HCT116 (cell line): ENCODE data around the gene FADS1. TPM values are rescaled to one million over a fixed set of nuclear protein-coding genes. Genes with fewer than 3 reads are reported as not detected.

ENCODE experiments used
- ATAC-seq: fragments of 200-7000 bp; cut with Tn5 transposase; 2 replicates; pipeline ENCODE4 v1.9.1; 2020; ENCODE audit warnings: mild to moderate bottlenecking, moderate library complexity
- BruUV-seq: library from RNA; stranded (reverse); fragments of 400-500 nt; replicated peaks from 2 replicates; lab custom pipeline; 2021; lab: Mats Ljungman, UMichigan
- CTCF ChIA-PET: fragments of 300-600 bp; sonication (Branson Sonifier 250); formaldehyde crosslinking; loops from one replicate; lab custom pipeline; 2021; ENCODE audit warnings: antibody characterized with exemption; lab: Charles Lee
- POLR2A ChIA-PET: fragments of 300-600, 350-600 bp; sonication (Branson Sonifier 250); formaldehyde crosslinking; loops from one replicate; lab custom pipeline; 2021; ENCODE audit warnings: antibody characterized with exemption; lab: Charles Lee
- RAD21 ChIA-PET, 2 experiments: fragments of 300-600 bp; sonication (Branson Sonifier 250); formaldehyde crosslinking; loops; one replicate each; lab custom pipeline; 2023; ENCODE audit warnings: low total read pairs in 2 of 2; ENCODE audit not compliant: uncharacterized antibody in 2 of 2, unreplicated experiment in 2 of 2, low non-redundant PET in 1 of 2; lab: Charles Lee
- DNase-seq: peaks from one replicate; pipeline ENCODE4 v3.0.0-alpha.2; 2010; ENCODE audit warnings: low read depth, low spot score
- H2AFZ ChIP-seq: fragments of 200-600 bp; shearing (Covaris generic), sonication (generic); 2 replicates; pipeline ENCODE4 v1.6.1; 2017; ENCODE audit warnings: low read depth, mixed run types, mixed read lengths, antibody characterized with exemption, low read length; ENCODE audit not compliant: poor library complexity, severe bottlenecking
- H3K27ac ChIP-seq: 2 replicates; pipeline ENCODE4 v1.5.1; 2012; ENCODE audit warnings: low read depth, low read length
- H3K27me3 ChIP-seq: fragments of 200-600 bp; sonication (generic); 2 replicates; pipeline ENCODE4 v1.6.1; 2016; ENCODE audit warnings: mixed run types, low read length, mixed read lengths; ENCODE audit not compliant: insufficient read depth
- H3K36me3 ChIP-seq, 2 experiments: fragments of 200-500 bp in 1 of 2; fragments of 200-600 bp in 1 of 2; sonication (Bioruptor generic) in 1 of 2; sonication (generic) in 1 of 2; 2 replicates each; pipeline versions ENCODE4 v1.5.1 to v1.6.1; 2014 to 2016; ENCODE audit warnings: low read length in 2 of 2, inconsistent platforms in 1 of 2, mixed read lengths in 1 of 2, mixed run types in 1 of 2; ENCODE audit not compliant: insufficient read depth in 2 of 2, control insufficient read depth in 1 of 2
- H3K4me1 ChIP-seq, 2 experiments: fragments of 200-600 bp in 1 of 2; sonication (generic) in 1 of 2; 2 replicates each; pipeline versions ENCODE4 v1.5.1 to v1.6.1; 2012 to 2017; ENCODE audit warnings: low read length in 2 of 2, inconsistent platforms in 1 of 2, mild to moderate bottlenecking in 1 of 2, mixed read lengths in 1 of 2, mixed run types in 1 of 2, moderate library complexity in 1 of 2; ENCODE audit not compliant: insufficient read depth in 2 of 2, control insufficient read depth in 1 of 2
- H3K4me2 ChIP-seq: fragments of 200-600 bp; sonication (generic); 2 replicates; pipeline ENCODE4 v1.6.1; 2017; ENCODE audit warnings: mixed run types, low read length, mixed read lengths
- H3K4me3 ChIP-seq, 2 experiments: fragments of 200-600 bp in 1 of 2; sonication (generic) in 1 of 2; replicated peaks in 1 of 2; 2 replicates each; pipeline ENCODE4 v1.5.1; 2011 to 2016; ENCODE audit warnings: low read length in 2 of 2, control low read depth in 1 of 2, low read depth in 1 of 2, mild to moderate bottlenecking in 1 of 2, mixed read lengths in 1 of 2, mixed run types in 1 of 2
- H3K79me2 ChIP-seq: fragments of 200-600 bp; sonication (generic); 2 replicates; pipeline ENCODE4 v1.6.1; 2017; ENCODE audit warnings: mild to moderate bottlenecking, mixed run types, low read length, moderate library complexity, mixed read lengths; ENCODE audit not compliant: insufficient read depth
- H3K9ac ChIP-seq: fragments of 200-600 bp; sonication (generic); 2 replicates; pipeline ENCODE4 v1.6.1; 2016; ENCODE audit warnings: low read length, mixed read lengths
- H3K9me2 ChIP-seq: fragments of 200-600 bp; sonication (generic), shearing (Covaris generic); 2 replicates; pipeline ENCODE4 v1.6.1; 2017; ENCODE audit warnings: mixed run types, mild to moderate bottlenecking, moderate library complexity; ENCODE audit not compliant: insufficient read depth
- H3K9me3 ChIP-seq, 2 experiments: fragments of 200-500 bp in 1 of 2; fragments of 200-600 bp in 1 of 2; sonication (Bioruptor generic) in 1 of 2; sonication (generic) in 1 of 2; 2 replicates each; pipeline ENCODE4 v1.6.1; 2014 to 2017; ENCODE audit warnings: low read length in 2 of 2, mixed read lengths in 2 of 2, inconsistent platforms in 1 of 2, low read depth in 1 of 2, mild to moderate bottlenecking in 1 of 2, mixed run types in 1 of 2, moderate library complexity in 1 of 2; ENCODE audit not compliant: control insufficient read depth in 1 of 2, insufficient read depth in 1 of 2
- H4K20me1 ChIP-seq: fragments of 200-600 bp; sonication (generic), shearing (Covaris generic); 2 replicates; pipeline ENCODE4 v1.6.1; 2017; ENCODE audit warnings: mixed run types, mild to moderate bottlenecking, moderate library complexity; ENCODE audit not compliant: insufficient read depth
- CBX3 ChIP-seq: IDR thresholded peaks from 2 replicates; pipeline ENCODE4 v1.6.1; 2012; ENCODE audit warnings: low read depth
- CEBPB ChIP-seq: IDR thresholded peaks from 2 replicates; pipeline ENCODE4 v1.6.1; 2012; ENCODE audit warnings: low read depth
- EGR1 ChIP-seq: IDR thresholded peaks from 2 replicates; pipeline ENCODE4 v1.6.1; 2012; ENCODE audit warnings: low read depth
- ELF1 ChIP-seq: IDR thresholded peaks from 2 replicates; pipeline ENCODE4 v1.6.1; 2012; ENCODE audit warnings: low read depth, borderline replicate concordance
- JUND ChIP-seq: IDR thresholded peaks from 2 replicates; pipeline ENCODE4 v1.6.1; 2012
- POLR2A ChIP-seq: IDR thresholded peaks from 2 replicates; pipeline ENCODE4 v1.7.0; 2011; ENCODE audit warnings: borderline replicate concordance; ENCODE audit not compliant: insufficient read depth, insufficient read length; ENCODE audit errors: extremely low read depth
- POLR2AphosphoS5 ChIP-seq: IDR thresholded peaks from 2 replicates; pipeline ENCODE4 v1.6.1; 2011; ENCODE audit warnings: mild to moderate bottlenecking, low read depth, low read length, moderate library complexity
- RAD21 ChIP-seq: IDR thresholded peaks from 2 replicates; pipeline ENCODE4 v1.6.1; 2012; ENCODE audit warnings: low read depth, mild to moderate bottlenecking
- SP1 ChIP-seq: IDR thresholded peaks from 2 replicates; pipeline ENCODE4 v1.6.1; 2012; ENCODE audit warnings: low read depth
- ZFX ChIP-seq: fragments of 450-650 bp; IDR thresholded peaks from 2 replicates; pipeline ENCODE4 v1.6.1; 2017
- ZNF274 ChIP-seq: fragments of 200-500 bp; sonication (Bioruptor generic); IDR thresholded peaks from 2 replicates; pipeline ENCODE4 v1.6.1; 2014; ENCODE audit warnings: mild to moderate bottlenecking, low read depth, low read length, inconsistent platforms
- intact Hi-C: fragments of 100-400 bp; cut with micrococcal nuclease; formaldehyde crosslinking; loops from 2 replicates; pipeline ENCODE4 v1.10.0; 2022
- total RNA-seq: library from RNA; stranded (reverse); gene quantifications from one replicate; pipeline ENCODE4 v1.2.1, GENCODE V29; 2021; ENCODE audit not compliant: unreplicated experiment
- TF ChIP-seq, protein P1 (sequence below): IDR thresholded peaks from 2 replicates; pipeline ENCODE4 v1.6.1; 2012
- TF ChIP-seq, protein P2 (sequence below): IDR thresholded peaks from 2 replicates; pipeline ENCODE4 v1.6.1; 2012; ENCODE audit warnings: low read depth
- TF ChIP-seq, protein P3 (sequence below): IDR thresholded peaks from 2 replicates; pipeline ENCODE4 v1.6.1; 2012

The FADS1 gene
- total RNA-seq, 1 experiment from 2014 or later: 56.6 TPM

DNA sequence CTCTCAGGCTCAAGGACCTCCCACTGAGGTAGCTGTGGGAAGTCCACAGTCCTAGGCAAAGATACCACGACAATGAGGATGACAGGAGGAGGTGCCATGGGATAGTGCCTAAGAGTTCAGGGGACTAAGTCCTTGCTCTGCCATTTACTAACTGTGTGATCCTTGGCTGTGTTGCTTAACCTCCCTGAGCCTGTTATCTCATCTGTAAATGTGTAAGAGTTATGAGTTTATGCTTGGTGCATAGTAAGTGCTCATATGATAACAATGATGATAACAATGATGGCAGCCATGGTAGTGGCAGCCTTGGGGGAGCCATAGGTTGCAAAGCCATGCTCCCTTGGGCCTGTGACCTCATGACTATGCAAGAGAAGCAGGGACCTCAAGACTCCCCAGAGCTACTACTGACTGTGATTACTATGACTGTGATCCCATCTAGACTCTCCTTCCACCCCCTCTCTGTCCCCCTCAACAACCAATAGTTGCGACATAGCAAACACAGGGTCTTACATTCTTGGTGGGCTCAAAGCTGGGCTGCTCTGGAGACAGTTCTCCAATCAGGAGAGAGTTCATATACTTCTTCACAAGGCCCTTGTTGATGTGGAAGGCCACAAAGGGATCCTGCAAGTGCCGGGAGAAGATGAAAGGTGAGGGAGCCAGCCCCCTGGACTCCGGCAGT lies 3.9 kb downstream of the FADS1 start:
- RAD21 ChIA-PET: no interaction called here
- intact Hi-C loops: no loop called here
- Histone ChIP-seq H3K4me3 (no peak overlapping the region), H3K27ac (no peak overlapping the region), H3K79me2 (peaks cover 9% of the 10 kb centered on the region), H3K27me3 (no peaks in the 10 kb centered on the region), H3K36me3 (peaks cover 2 to 10% of the 10 kb centered on the region in 2 experiments; a peak in 2 of 4 replicates), H4K20me1 (no peaks in the 10 kb centered on the region), H2AFZ (no peak overlapping the region), H3K9ac (no peak overlapping the region), H3K4me1 (peaks cover 10 to 34% of the 10 kb centered on the region in 2 experiments), H3K9me2 (no peaks in the 10 kb centered on the region), H3K4me2 (no peak overlapping the region), H3K9me3 (no peaks in the 10 kb centered on the region)
- POLR2A ChIA-PET: interaction anchor here (0.7 kb wide), 1 partner anchor 24 kb away, joined by 3 read pairs; no protein-coding TSS in a partner anchor
- DNase-seq (no peak), ATAC-seq (no peak)
- no peak for TF ChIP-seq CBX3
- TF ChIP-seq, protein P1, sequence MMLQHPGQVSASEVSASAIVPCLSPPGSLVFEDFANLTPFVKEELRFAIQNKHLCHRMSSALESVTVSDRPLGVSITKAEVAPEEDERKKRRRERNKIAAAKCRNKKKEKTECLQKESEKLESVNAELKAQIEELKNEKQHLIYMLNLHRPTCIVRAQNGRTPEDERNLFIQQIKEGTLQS: no peak
- TF ChIP-seq, protein P2, sequence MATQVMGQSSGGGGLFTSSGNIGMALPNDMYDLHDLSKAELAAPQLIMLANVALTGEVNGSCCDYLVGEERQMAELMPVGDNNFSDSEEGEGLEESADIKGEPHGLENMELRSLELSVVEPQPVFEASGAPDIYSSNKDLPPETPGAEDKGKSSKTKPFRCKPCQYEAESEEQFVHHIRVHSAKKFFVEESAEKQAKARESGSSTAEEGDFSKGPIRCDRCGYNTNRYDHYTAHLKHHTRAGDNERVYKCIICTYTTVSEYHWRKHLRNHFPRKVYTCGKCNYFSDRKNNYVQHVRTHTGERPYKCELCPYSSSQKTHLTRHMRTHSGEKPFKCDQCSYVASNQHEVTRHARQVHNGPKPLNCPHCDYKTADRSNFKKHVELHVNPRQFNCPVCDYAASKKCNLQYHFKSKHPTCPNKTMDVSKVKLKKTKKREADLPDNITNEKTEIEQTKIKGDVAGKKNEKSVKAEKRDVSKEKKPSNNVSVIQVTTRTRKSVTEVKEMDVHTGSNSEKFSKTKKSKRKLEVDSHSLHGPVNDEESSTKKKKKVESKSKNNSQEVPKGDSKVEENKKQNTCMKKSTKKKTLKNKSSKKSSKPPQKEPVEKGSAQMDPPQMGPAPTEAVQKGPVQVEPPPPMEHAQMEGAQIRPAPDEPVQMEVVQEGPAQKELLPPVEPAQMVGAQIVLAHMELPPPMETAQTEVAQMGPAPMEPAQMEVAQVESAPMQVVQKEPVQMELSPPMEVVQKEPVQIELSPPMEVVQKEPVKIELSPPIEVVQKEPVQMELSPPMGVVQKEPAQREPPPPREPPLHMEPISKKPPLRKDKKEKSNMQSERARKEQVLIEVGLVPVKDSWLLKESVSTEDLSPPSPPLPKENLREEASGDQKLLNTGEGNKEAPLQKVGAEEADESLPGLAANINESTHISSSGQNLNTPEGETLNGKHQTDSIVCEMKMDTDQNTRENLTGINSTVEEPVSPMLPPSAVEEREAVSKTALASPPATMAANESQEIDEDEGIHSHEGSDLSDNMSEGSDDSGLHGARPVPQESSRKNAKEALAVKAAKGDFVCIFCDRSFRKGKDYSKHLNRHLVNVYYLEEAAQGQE: no peak
- TF ChIP-seq ZNF274: no peak
- no peak for TF ChIP-seq POLR2AphosphoS5
- TF ChIP-seq POLR2A: no peak
- TF ChIP-seq, protein P3, sequence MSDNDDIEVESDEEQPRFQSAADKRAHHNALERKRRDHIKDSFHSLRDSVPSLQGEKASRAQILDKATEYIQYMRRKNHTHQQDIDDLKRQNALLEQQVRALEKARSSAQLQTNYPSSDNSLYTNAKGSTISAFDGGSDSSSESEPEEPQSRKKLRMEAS: no peak
- TF ChIP-seq ZFX: no peak
- TF ChIP-seq EGR1: no peak
- TF ChIP-seq SP1: no peak
- TF ChIP-seq RAD21: no peak
- no peak for TF ChIP-seq JUND
- TF ChIP-seq CEBPB: no peak
- no peak for TF ChIP-seq ELF1
- CTCF ChIA-PET: interaction anchor here (3.0 kb wide), 1 partner anchor 16 kb away, joined by 32 read pairs; no protein-coding TSS in a partner anchor
- BruUV-seq: no TSS peak
